IMR-90 (cell line): ENCODE results near the gene CELF5. TPM values are rescaled to one million over a fixed set of nuclear protein-coding genes. Genes with fewer than 3 reads are reported as not detected.

Source experiments
- ATAC-seq: fragments of 200-7000 bp; cut with Tn5 transposase; 2 replicates; pipeline ENCODE4 v1.9.1; 2020; ENCODE audit warnings: low read depth, mild to moderate bottlenecking, moderate library complexity
- BruUV-seq: library from RNA; stranded (reverse); fragments of 400-500 nt; replicated peaks from 2 replicates; lab custom pipeline; 2021; lab: Mats Ljungman, UMichigan
- CTCF ChIA-PET: fragments of 300-600 bp; formaldehyde crosslinking; extraction: SDS; loops from one replicate; lab custom pipeline; 2021; ENCODE audit warnings: antibody characterized with exemption; lab: Yijun Ruan, JAX
- POLR2A ChIA-PET: fragments of 300-600 bp; sonication (Branson Sonifier 250); formaldehyde crosslinking; loops from one replicate; lab custom pipeline; 2022; ENCODE audit warnings: antibody characterized with exemption; ENCODE audit not compliant: unreplicated experiment; lab: Charles Lee
- DNase-seq: peaks from one replicate; pipeline ENCODE4 v3.0.0; 2013
- H2AFZ ChIP-seq: replicated peaks from 2 replicates; pipeline ENCODE3; 2013; ENCODE audit warnings: low read length, mild to moderate bottlenecking; ENCODE audit not compliant: poor library complexity
- H2AK5ac ChIP-seq: 2 replicates; pipeline ENCODE4 v1.6.1; 2013; ENCODE audit warnings: low read depth, low read length, inconsistent platforms
- H2AK9ac ChIP-seq: replicated peaks from 2 replicates; pipeline ENCODE3; 2013; ENCODE audit warnings: mild to moderate bottlenecking, low read depth, low read length, moderate library complexity; ENCODE audit not compliant: poor library complexity
- H2BK120ac ChIP-seq: 2 replicates; pipeline ENCODE4 v1.6.1; 2013; ENCODE audit warnings: low read depth, low read length, inconsistent platforms
- H2BK15ac ChIP-seq: 3 replicates; pipeline ENCODE4 v1.6.1; 2013; ENCODE audit warnings: low read depth, low read length, inconsistent platforms
- H2BK20ac ChIP-seq: 2 replicates; pipeline ENCODE4 v1.6.1; 2013; ENCODE audit warnings: low read depth, mild to moderate bottlenecking, inconsistent platforms, low read length, moderate library complexity
- H2BK5ac ChIP-seq: 2 replicates; pipeline ENCODE4 v1.6.1; 2013; ENCODE audit warnings: mild to moderate bottlenecking, low read depth, low read length, inconsistent platforms; ENCODE audit not compliant: poor library complexity, severe bottlenecking
- H3K14ac ChIP-seq: replicated peaks from 2 replicates; pipeline ENCODE4 v1.6.1; 2013; ENCODE audit warnings: low read depth, low read length, inconsistent platforms
- H3K18ac ChIP-seq: 2 replicates; pipeline ENCODE4 v1.6.1; 2013; ENCODE audit warnings: low read depth, low read length, control low read depth
- H3K23ac ChIP-seq: 2 replicates; pipeline ENCODE4 v1.6.1; 2013; ENCODE audit warnings: low read depth, low read length, inconsistent platforms
- H3K27ac ChIP-seq: 2 replicates; pipeline ENCODE4 v1.5.1; 2013; ENCODE audit warnings: mild to moderate bottlenecking, control low read depth, low read length; ENCODE audit not compliant: insufficient read depth
- H3K27me3 ChIP-seq: 2 replicates; pipeline ENCODE4 v1.6.1; 2013; ENCODE audit warnings: low read length; ENCODE audit not compliant: control insufficient read depth, insufficient read depth
- H3K36me3 ChIP-seq: 2 replicates; pipeline ENCODE4 v1.6.1; 2013; ENCODE audit warnings: low read length, mixed read lengths; ENCODE audit not compliant: control insufficient read depth, insufficient read depth
- H3K4ac ChIP-seq: 2 replicates; pipeline ENCODE4 v1.6.1; 2013; ENCODE audit warnings: low read depth, low read length, inconsistent platforms
- H3K4me1 ChIP-seq: 2 replicates; pipeline ENCODE4 v1.6.1; 2013; ENCODE audit warnings: low read length, mixed read lengths; ENCODE audit not compliant: control insufficient read depth, insufficient read depth
- H3K4me2 ChIP-seq: 2 replicates; pipeline ENCODE4 v1.6.1; 2013; ENCODE audit warnings: low read depth, mild to moderate bottlenecking, control low read depth, low read length, moderate library complexity
- H3K4me3 ChIP-seq: 2 replicates; pipeline ENCODE4 v1.5.1; 2013; ENCODE audit warnings: low read depth, mild to moderate bottlenecking, control low read depth, low read length, moderate library complexity; ENCODE audit not compliant: insufficient read depth
- H3K56ac ChIP-seq: 2 replicates; pipeline ENCODE4 v1.6.1; 2013; ENCODE audit warnings: low read length, inconsistent platforms; ENCODE audit not compliant: insufficient read depth; ENCODE audit errors: extremely low read depth
- H3K79me1 ChIP-seq, 2 experiments: 2 replicates each; pipeline ENCODE4 v1.6.1; 2013; ENCODE audit warnings: low read length in 2 of 2, inconsistent platforms in 1 of 2, low read depth in 1 of 2
- H3K9ac ChIP-seq: 2 replicates; pipeline ENCODE4 v1.6.1; 2013; ENCODE audit warnings: low read depth, low read length, control low read depth
- H3K9me1 ChIP-seq: 2 replicates; pipeline ENCODE4 v1.6.1; 2013; ENCODE audit warnings: low read length, inconsistent platforms; ENCODE audit not compliant: insufficient read depth
- H3K9me3 ChIP-seq: 2 replicates; pipeline ENCODE4 v1.6.1; 2013; ENCODE audit warnings: low read length; ENCODE audit not compliant: control insufficient read depth, insufficient read depth
- H4K20me1 ChIP-seq: 2 replicates; pipeline ENCODE4 v1.6.1; 2013; ENCODE audit warnings: low read length, inconsistent platforms; ENCODE audit not compliant: insufficient read depth
- H4K5ac ChIP-seq: 2 replicates; pipeline ENCODE4 v1.6.1; 2013; ENCODE audit warnings: mild to moderate bottlenecking, low read depth, low read length, control low read depth
- H4K8ac ChIP-seq, 2 experiments: 2 replicates each; pipeline ENCODE4 v1.6.1; 2013; ENCODE audit warnings: low read depth in 2 of 2, low read length in 2 of 2, control low read depth in 1 of 2, inconsistent platforms in 1 of 2
- H4K91ac ChIP-seq: 2 replicates; pipeline ENCODE4 v1.6.1; 2013; ENCODE audit warnings: low read depth, low read length, inconsistent platforms; ENCODE audit not compliant: insufficient read depth
- BHLHE40 ChIP-seq: fragments of 150-350 bp; IDR thresholded peaks from 2 replicates; pipeline ENCODE4 v1.6.1; 2016; ENCODE audit warnings: mild to moderate bottlenecking, low read depth, low read length
- CEBPB ChIP-seq: IDR thresholded peaks from 2 replicates; pipeline ENCODE4 v1.6.1; 2012; ENCODE audit warnings: low read depth, low read length, improper control_type of control experiment
- CHD1 ChIP-seq: IDR thresholded peaks from 2 replicates; pipeline ENCODE4 v1.6.1; 2012; ENCODE audit warnings: low read depth, low read length, improper control_type of control experiment
- CTCF ChIP-seq: conservative IDR thresholded peaks from 2 replicates; pipeline ENCODE4 v1.5.1; 2012; ENCODE audit warnings: mild to moderate bottlenecking, low read depth, low read length, improper control_type of control experiment
- ELK1 ChIP-seq: fragments of 150-350 bp; IDR thresholded peaks from 2 replicates; pipeline ENCODE4 v1.6.1; 2016; ENCODE audit warnings: low read depth, mild to moderate bottlenecking, low read length, moderate library complexity, borderline replicate concordance
- FOS ChIP-seq: fragments of 150-350 bp; IDR thresholded peaks from 2 replicates; pipeline ENCODE4 v1.6.1; 2016; ENCODE audit warnings: low read depth, low read length
- MAFK ChIP-seq: IDR thresholded peaks from 2 replicates; pipeline ENCODE4 v1.6.1; 2012; ENCODE audit warnings: low read depth, low read length, improper control_type of control experiment
- MAZ ChIP-seq: IDR thresholded peaks from 2 replicates; pipeline ENCODE4 v1.6.1; 2012; ENCODE audit warnings: low read depth, mild to moderate bottlenecking, low read length, improper control_type of control experiment, moderate library complexity, borderline replicate concordance
- MXI1 ChIP-seq: IDR thresholded peaks from 2 replicates; pipeline ENCODE4 v1.6.1; 2012; ENCODE audit warnings: low read depth, mild to moderate bottlenecking, low read length, moderate library complexity, borderline replicate concordance
- NFE2L2 ChIP-seq: fragments of 150-350 bp; IDR thresholded peaks from 2 replicates; pipeline ENCODE4 v1.6.1; 2016; ENCODE audit warnings: low read depth, mild to moderate bottlenecking, low read length
- POLR2A ChIP-seq: IDR thresholded peaks from 2 replicates; pipeline ENCODE4 v1.6.1; 2012; ENCODE audit warnings: mild to moderate bottlenecking, low read depth, low read length
- RAD21 ChIP-seq: IDR thresholded peaks from 2 replicates; pipeline ENCODE4 v1.6.1; 2012; ENCODE audit warnings: low read length, improper control_type of control experiment
- RCOR1 ChIP-seq: IDR thresholded peaks from 2 replicates; pipeline ENCODE4 v1.6.1; 2012; ENCODE audit warnings: mild to moderate bottlenecking, low read length, improper control_type of control experiment; ENCODE audit not compliant: insufficient replicate concordance
- RFX5 ChIP-seq: IDR thresholded peaks from 2 replicates; pipeline ENCODE4 v1.8.0; 2012; ENCODE audit warnings: low read depth, mild to moderate bottlenecking, low read length, moderate library complexity
- SMC3 ChIP-seq: fragments of 150-350 bp; IDR thresholded peaks from 2 replicates; pipeline ENCODE4 v1.6.1; 2016; ENCODE audit warnings: low read depth, mild to moderate bottlenecking, antibody characterized with exemption, low read length, moderate library complexity
- USF2 ChIP-seq: fragments of 150-350 bp; IDR thresholded peaks from 2 replicates; pipeline ENCODE4 v1.6.1; 2017; ENCODE audit warnings: mild to moderate bottlenecking, antibody characterized with exemption, low read length, low read depth
- WGBS, 2 experiments: methylation state at CpG; one replicate each; pipeline versions ENCODE4 v1.1.5 to v1.1.7; 2013; ENCODE audit warnings: missing lambda C conversion rate in 2 of 2; ENCODE audit not compliant: insufficient read length in 1 of 2; ENCODE audit errors: extremely low coverage in 2 of 2; 5-methylcytosine and 5-hydroxymethylcytosine counted together
- dilution Hi-C: fragments of 300-500 bp; cut with HindIII; formaldehyde crosslinking; loops from one replicate; pipeline ENCODE4 v1.14.3; 2018; ENCODE audit warnings: low sequenced_read_pairs; ENCODE audit not compliant: unreplicated experiment
- in situ Hi-C: fragments of 300-500 bp; cut with MboI; formaldehyde crosslinking; loops from 3 replicates; pipeline ENCODE4 v1.14.3; 2019; ENCODE audit warnings: low sequenced_read_pairs, inconsistent platforms, mixed read lengths
- intact Hi-C: fragments of 100-400 bp; cut with micrococcal nuclease; formaldehyde crosslinking; loops from 2 replicates; pipeline ENCODE4 v1.10.0; 2022
- polyA plus RNA-seq, 3 experiments: library from polyadenylated mRNA; depleted of rRNA; stranded (reverse); fragments of >200 nt; gene quantifications; 2 replicates each; pipeline ENCODE4 v1.2.3, GENCODE V29; 2012; ENCODE audit warnings: low replicate concordance in 1 of 3
- total RNA-seq: library from RNA; depleted of rRNA; stranded (reverse); fragments of >200 nt; gene quantifications from 2 replicates; pipeline ENCODE4 v1.2.3, GENCODE V29; 2012

CELF5 gene
- total and polyA plus RNA-seq, 2 of the 4 experiments (the other 2 are of a cell fraction), result 0.02 TPM; not detected in 1

GRCh38 chr19:3287814-3288213, 63.4 kb downstream of the CELF5 start:
- Histone ChIP-seq H3K9me3 (no peaks in the 10 kb centered on the region), H4K5ac (no peak overlapping the region), H3K9ac (no peak overlapping the region), H3K4me1 (no peaks in the 10 kb centered on the region), H3K4ac (no peak overlapping the region), H2AK5ac (no peak overlapping the region), H3K9me1 (no peaks in the 10 kb centered on the region), H2BK5ac (no peak overlapping the region), H4K20me1 (no peaks in the 10 kb centered on the region), H3K23ac (no peak overlapping the region), H3K36me3 (no peaks in the 10 kb centered on the region), H2AFZ (no peak overlapping the region), H3K4me3 (no peak overlapping the region), H4K8ac (no peak overlapping the region), H2AK9ac (no peak overlapping the region), H2BK15ac (no peak overlapping the region), H3K56ac (no peak overlapping the region), H4K91ac (no peak overlapping the region), H2BK20ac (no peak overlapping the region), H3K14ac (no peak overlapping the region), H3K27me3 (peaks cover 38% of the 10 kb centered on the region), H3K4me2 (no peak overlapping the region), H3K27ac (no peak overlapping the region), H3K18ac (no peak overlapping the region), H3K79me1 (no peaks in the 10 kb centered on the region), H2BK120ac (no peak overlapping the region)
- dilution Hi-C loops (no loop called here), in situ Hi-C loops (no loop called here), intact Hi-C loops (no loop called here)
- 45% methylated on average over 7 of the region's 11 CpGs; no CpG with 5 or more reads in 1 of the 2 experiments for WGBS, 2 experiments
- TF ChIP-seq RCOR1 (no peak), RAD21 (no peak), MAFK (no peak), NFE2L2 (no peak), FOS (no peak), MAZ (no peak), RFX5 (no peak), CEBPB (no peak), CTCF (no peak), CHD1 (no peak), POLR2A (no peak), SMC3 (no peak), ELK1 (no peak), BHLHE40 (no peak), MXI1 (no peak), USF2 (no peak)
- BruUV-seq, result no TSS peak
- ATAC-seq, result no peak
- DNase-seq, result no peak
- POLR2A ChIA-PET, result no interaction called here
- CTCF ChIA-PET, result no interaction called here
